Neuronal stem cell (in vitro differentiated cells): ENCODE measurements around the gene SNX3.

Source experiments
- DNase-seq: peaks from one replicate; pipeline ENCODE4 v3.0.0-alpha.2; 2013; ENCODE audit warnings: low spot score
- H2AFZ ChIP-seq: one replicate; pipeline ENCODE4 v1.6.1; 2013; ENCODE audit warnings: mild to moderate bottlenecking, low read length, inconsistent platforms
- H2AK5ac ChIP-seq: 2 replicates; pipeline ENCODE4 v1.6.1; 2013; ENCODE audit warnings: low read depth, mild to moderate bottlenecking, inconsistent platforms, low read length, moderate library complexity, mixed read lengths
- H2BK120ac ChIP-seq: 2 replicates; pipeline ENCODE4 v1.6.1; 2013; ENCODE audit warnings: low read depth, mild to moderate bottlenecking, inconsistent platforms, low read length, moderate library complexity, mixed read lengths
- H2BK12ac ChIP-seq: one replicate; pipeline ENCODE4 v1.6.1; 2013; ENCODE audit warnings: low read length, inconsistent platforms
- H2BK15ac ChIP-seq: 2 replicates; pipeline ENCODE4 v1.6.1; 2013; ENCODE audit warnings: mild to moderate bottlenecking, low read length, inconsistent platforms, mixed read lengths
- H2BK5ac ChIP-seq: one replicate; pipeline ENCODE4 v1.6.1; 2013; ENCODE audit warnings: inconsistent platforms, mild to moderate bottlenecking, low read length, moderate library complexity
- H3K14ac ChIP-seq: one replicate; pipeline ENCODE4 v1.6.1; 2013; ENCODE audit warnings: low read length, inconsistent platforms
- H3K18ac ChIP-seq: 2 replicates; pipeline ENCODE4 v1.6.1; 2013; ENCODE audit warnings: low read length, inconsistent platforms
- H3K23ac ChIP-seq: 2 replicates; pipeline ENCODE4 v1.6.1; 2013; ENCODE audit warnings: low read depth, mild to moderate bottlenecking, mixed read lengths, low read length, inconsistent platforms; ENCODE audit not compliant: poor library complexity
- H3K27ac ChIP-seq: replicated peaks from 3 replicates; pipeline ENCODE4 v1.5.1; 2013; ENCODE audit warnings: low read length, inconsistent platforms
- H3K27me3 ChIP-seq, 3 experiments: 2 replicates each; pipeline ENCODE4 v1.6.1; 2013; ENCODE audit warnings: low read length in 3 of 3, mild to moderate bottlenecking in 2 of 3, inconsistent platforms in 1 of 3, low read depth in 1 of 3, mixed read lengths in 1 of 3, moderate library complexity in 1 of 3; ENCODE audit not compliant: control insufficient read depth in 3 of 3, insufficient read depth in 3 of 3
- H3K36me3 ChIP-seq, 2 donors: replicated peaks in 1 of 2; 2 replicates each; pipeline ENCODE4 v1.6.1; 2013; ENCODE audit warnings: low read length in 2 of 2; ENCODE audit not compliant: control insufficient read depth in 2 of 2, insufficient read depth in 2 of 2
- H3K4ac ChIP-seq: 2 replicates; pipeline ENCODE4 v1.6.1; 2013; ENCODE audit warnings: inconsistent platforms, mild to moderate bottlenecking, low read length, moderate library complexity
- H3K4me1 ChIP-seq, 2 donors: 1 replicate in 1 of 2; 2 replicates in 1 of 2; pipeline ENCODE4 v1.6.1; 2013; ENCODE audit warnings: low read length in 2 of 2, low read depth in 1 of 2; ENCODE audit not compliant: control insufficient read depth in 2 of 2, insufficient read depth in 1 of 2
- H3K4me2 ChIP-seq: one replicate; pipeline ENCODE4 v1.6.1; 2013; ENCODE audit warnings: mild to moderate bottlenecking, low read length, inconsistent platforms; ENCODE audit not compliant: insufficient read depth, poor library complexity, severe bottlenecking
- H3K4me3 ChIP-seq, 2 donors: 2 replicates each; pipeline ENCODE4 v1.5.1; 2013; ENCODE audit warnings: low read length in 2 of 2, mild to moderate bottlenecking in 2 of 2, inconsistent platforms in 1 of 2, moderate library complexity in 1 of 2
- H3K79me1 ChIP-seq: one replicate; pipeline ENCODE4 v1.6.1; 2013; ENCODE audit warnings: low read depth, mild to moderate bottlenecking, inconsistent platforms, low read length, moderate library complexity
- H3K9ac ChIP-seq: one replicate; pipeline ENCODE4 v1.6.1; 2013; ENCODE audit warnings: mild to moderate bottlenecking, low read depth, low read length, inconsistent platforms; ENCODE audit not compliant: poor library complexity
- H3K9me3 ChIP-seq, 2 donors: replicated peaks in 1 of 2; 2 replicates each; pipeline versions ENCODE3 to v1.6.1; 2013; ENCODE audit warnings: low read length in 2 of 2, mild to moderate bottlenecking in 2 of 2, inconsistent platforms in 1 of 2, low read depth in 1 of 2, mixed read lengths in 1 of 2, moderate library complexity in 1 of 2; ENCODE audit not compliant: control insufficient read depth in 2 of 2, insufficient read depth in 1 of 2
- H4K8ac ChIP-seq: one replicate; pipeline ENCODE4 v1.6.1; 2013; ENCODE audit warnings: low read depth, mild to moderate bottlenecking, inconsistent platforms, low read length, moderate library complexity
- H4K91ac ChIP-seq: one replicate; pipeline ENCODE4 v1.6.1; 2013; ENCODE audit warnings: low read length, low read depth, mild to moderate bottlenecking, inconsistent platforms; ENCODE audit not compliant: poor library complexity
- WGBS, 2 donors: extraction: QIAGEN DNeasy Blood & Tissue Kit; methylation state at CpG; one replicate each; pipeline ENCODE4 v1.1.7; 2013; ENCODE audit warnings: missing lambda C conversion rate in 2 of 2, mixed read lengths in 1 of 2; ENCODE audit not compliant: insufficient read length in 2 of 2, insufficient replicate concordance in 1 of 2; ENCODE audit errors: extremely low coverage in 2 of 2; 5-methylcytosine and 5-hydroxymethylcytosine counted together

Gene SNX3

DNA sequence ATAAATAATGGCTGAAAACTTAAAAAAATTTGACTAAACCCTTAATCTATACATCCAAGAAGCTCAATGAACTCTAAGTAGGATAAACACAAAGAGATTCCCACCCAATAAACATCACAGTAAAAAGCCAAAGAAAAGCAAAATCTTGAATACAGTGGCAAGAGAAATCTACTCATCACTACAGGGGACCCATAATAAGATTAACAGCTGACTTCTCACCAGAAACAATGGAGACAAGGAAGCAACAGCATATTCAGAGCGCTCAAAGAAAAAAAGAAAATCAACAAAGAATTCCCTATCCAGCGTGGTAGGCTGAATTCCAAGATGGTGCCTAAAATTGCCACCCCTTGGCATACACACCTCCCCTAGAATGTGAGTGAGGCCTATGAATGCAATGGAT is 18.6 kb downstream of the SNX3 start:
- H3K27me3 ChIP-seq, result no peaks in the 10 kb centered on the region
- H3K9me3 ChIP-seq, result peaks cover 1 to 15% of the 10 kb centered on the region in 2 donors
- no peak overlapping the region for H2BK15ac ChIP-seq
- H3K4me1 ChIP-seq, result no peaks in the 10 kb centered on the region
- no peak overlapping the region for H3K14ac ChIP-seq
- no peak overlapping the region for H3K18ac ChIP-seq
- no peak overlapping the region for H3K4me2 ChIP-seq
- no peaks in the 10 kb centered on the region for H3K79me1 ChIP-seq
- no peak overlapping the region for H3K4ac ChIP-seq
- no peak overlapping the region for H3K23ac ChIP-seq
- H2BK12ac ChIP-seq, result no peak overlapping the region
- H3K27ac ChIP-seq, result no peak overlapping the region
- no peak overlapping the region for H3K4me3 ChIP-seq
- no peak overlapping the region for H4K91ac ChIP-seq
- WGBS, 2 donors, result no CpG with 5 or more reads among the region's 2 CpGs
- H3K9ac ChIP-seq, result no peak overlapping the region
- H2BK5ac ChIP-seq, result no peak overlapping the region
- H2BK120ac ChIP-seq, result no peak overlapping the region
- H2AFZ ChIP-seq, result no peak overlapping the region
- H3K36me3 ChIP-seq, result peaks cover 1 to 35% of the 10 kb centered on the region in 2 donors
- no peak overlapping the region for H4K8ac ChIP-seq
- H2AK5ac ChIP-seq, result no peak overlapping the region
- DNase-seq, result no peak

DNA sequence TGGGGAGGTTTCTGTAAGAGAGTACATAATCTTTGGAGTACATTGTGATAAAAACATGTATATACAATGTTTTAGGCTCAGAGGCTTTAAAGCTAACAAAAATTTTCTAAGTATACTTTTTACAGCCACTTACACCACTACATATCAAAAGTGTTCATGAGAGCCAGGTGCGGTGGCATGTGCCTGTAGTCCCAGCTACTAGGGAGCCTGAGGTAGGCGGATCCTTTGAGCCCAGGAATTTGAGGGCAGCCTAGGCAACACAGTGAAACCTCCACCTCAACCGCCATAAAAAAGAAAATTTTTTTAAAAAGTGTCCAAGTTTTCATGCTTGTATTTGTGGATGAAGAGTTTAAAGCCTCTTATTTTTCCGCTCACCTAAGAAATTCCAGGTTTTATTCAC is 22.5 kb downstream of the SNX3 start:
- no peaks in the 10 kb centered on the region for H3K27me3 ChIP-seq
- H3K4ac ChIP-seq, result no peak overlapping the region
- H3K18ac ChIP-seq, result no peak overlapping the region
- no CpG with 5 or more reads among the region's 4 CpGs for WGBS, 2 donors
- DNase-seq, result no peak
- no peak overlapping the region for H3K4me2 ChIP-seq
- no peak overlapping the region for H4K8ac ChIP-seq
- no peak overlapping the region for H2AK5ac ChIP-seq
- H3K9me3 ChIP-seq, result peaks cover 1 to 11% of the 10 kb centered on the region in 2 donors
- H3K9ac ChIP-seq, result no peak overlapping the region
- no peak overlapping the region for H3K23ac ChIP-seq
- no peak overlapping the region for H4K91ac ChIP-seq
- no peak overlapping the region for H2AFZ ChIP-seq
- H3K4me3 ChIP-seq, result no peak overlapping the region
- H3K14ac ChIP-seq, result no peak overlapping the region
- H3K27ac ChIP-seq, result no peak overlapping the region
- H3K4me1 ChIP-seq, result no peaks in the 10 kb centered on the region
- no peak overlapping the region for H2BK120ac ChIP-seq
- H3K79me1 ChIP-seq, result no peaks in the 10 kb centered on the region
- no peak overlapping the region for H2BK12ac ChIP-seq
- no peak overlapping the region for H2BK15ac ChIP-seq
- no peak overlapping the region for H2BK5ac ChIP-seq
- peaks cover 1 to 29% of the 10 kb centered on the region in 2 donors for H3K36me3 ChIP-seq

DNA sequence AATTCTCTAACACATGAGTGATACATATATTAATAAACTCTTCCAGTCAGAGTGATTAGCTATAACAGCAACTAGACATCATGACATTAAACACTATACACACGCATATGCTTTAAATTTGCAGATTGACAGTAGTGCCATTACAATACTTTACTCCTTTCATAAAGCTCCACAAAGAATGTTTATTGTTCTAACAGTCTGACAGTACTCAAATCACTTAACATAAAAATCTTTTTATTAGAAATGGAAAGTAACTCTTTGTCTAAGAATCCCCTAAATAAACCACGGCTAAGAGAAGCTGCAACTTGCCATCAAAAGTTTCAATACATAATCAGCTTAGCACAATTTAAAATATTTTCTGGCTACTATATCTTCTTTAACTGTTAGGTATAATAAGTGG is 24.0 kb downstream of the SNX3 start:
- Histone ChIP-seq H3K27ac (no peak overlapping the region), H3K4me2 (no peak overlapping the region), H2AK5ac (no peak overlapping the region), H3K4me1 (no peaks in the 10 kb centered on the region), H3K14ac (no peak overlapping the region), H2AFZ (no peak overlapping the region), H4K8ac (no peak overlapping the region), H3K18ac (no peak overlapping the region), H3K79me1 (no peaks in the 10 kb centered on the region), H3K4ac (no peak overlapping the region), H3K4me3 (no peak overlapping the region), H3K27me3 (no peaks in the 10 kb centered on the region), H2BK120ac (no peak overlapping the region), H4K91ac (no peak overlapping the region), H2BK15ac (no peak overlapping the region), H2BK5ac (no peak overlapping the region), H2BK12ac (no peak overlapping the region), H3K36me3 (peaks cover 1 to 24% of the 10 kb centered on the region in 2 donors), H3K9me3 (peaks cover 0 to 1% of the 10 kb centered on the region in 2 donors), H3K9ac (no peak overlapping the region), H3K23ac (no peak overlapping the region)
- no CpG with 5 or more reads among the region's 2 CpGs for WGBS, 2 donors
- DNase-seq, result no peak

DNA sequence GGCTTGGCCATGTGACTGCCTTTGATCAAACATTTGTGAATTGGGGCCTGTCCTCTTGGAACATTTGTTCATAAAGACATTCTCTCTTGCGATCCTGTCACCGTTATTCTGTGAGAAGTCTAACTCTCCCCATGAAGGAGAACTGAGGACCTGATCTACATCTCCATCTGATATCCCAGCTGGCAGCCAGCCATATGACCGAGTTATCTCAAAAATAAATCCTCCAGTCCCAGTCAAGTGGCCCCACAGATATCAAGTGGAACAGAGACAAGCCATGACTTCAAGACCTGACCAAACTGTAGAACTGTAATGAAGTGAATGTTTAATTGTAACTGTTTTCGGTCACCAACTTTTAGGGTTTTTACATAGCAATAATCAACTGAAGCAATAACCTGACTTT is 25.7 kb downstream of the SNX3 start:
- Histone ChIP-seq H3K4me3 (no peak overlapping the region), H2BK12ac (no peak overlapping the region), H3K9ac (no peak overlapping the region), H2BK120ac (no peak overlapping the region), H3K27ac (no peak overlapping the region), H2AFZ (no peak overlapping the region), H3K18ac (no peak overlapping the region), H3K79me1 (peaks cover 2% of the 10 kb centered on the region), H3K4ac (no peak overlapping the region), H3K23ac (no peak overlapping the region), H3K27me3 (no peaks in the 10 kb centered on the region), H4K91ac (no peak overlapping the region), H3K4me2 (no peak overlapping the region), H3K14ac (no peak overlapping the region), H3K4me1 (no peaks in the 10 kb centered on the region), H3K36me3 (peaks cover 0 to 19% of the 10 kb centered on the region in 2 donors), H2BK5ac (no peak overlapping the region), H4K8ac (no peak overlapping the region), H2BK15ac (no peak overlapping the region), H3K9me3 (no peaks in the 10 kb centered on the region), H2AK5ac (no peak overlapping the region)
- no CpG with 5 or more reads among the region's 4 CpGs for WGBS, 2 donors
- DNase-seq, result no peak
